ENCODE results near the gene MRPL9.
A peak's percentile ranks its signal among the peaks of the same experiment; 100 is the strongest.

Gene MRPL9

DNA sequence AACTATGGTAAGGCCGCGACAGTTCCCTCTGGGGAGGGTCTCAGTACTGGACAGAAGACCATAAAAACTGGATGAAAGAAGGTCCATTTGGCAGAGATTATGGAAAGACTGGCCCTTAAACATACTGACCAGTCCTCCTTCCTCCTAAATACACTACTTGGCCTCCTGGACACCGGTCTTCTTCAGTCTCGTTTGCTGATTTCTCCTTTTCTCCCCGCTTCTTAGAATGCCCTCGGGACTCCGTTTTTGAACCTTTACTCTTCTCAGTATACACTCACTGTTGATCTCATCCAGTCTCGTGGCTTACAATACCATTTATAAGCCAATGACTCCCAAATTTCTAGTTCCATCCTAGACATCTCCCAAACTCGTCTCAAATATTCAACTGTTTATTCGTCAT is 694 bp upstream of the MRPL9 start:
- Histone ChIP-seq H3K27ac (ENCODE audit: insufficient read depth in 1 of 2, low read depth in 1 of 2, low read length in 2 of 2, poor library complexity in 1 of 2, severe bottlenecking in 2 of 2) (peak overlapping the region; percentile 69 to 90), H3K4me3 (ENCODE audit: control insufficient read depth in 1 of 7, extremely low read depth in 1 of 7, insufficient read depth in 4 of 7, low read depth in 2 of 7, low read length in 6 of 7) (peak overlapping the region in 6 of 7 experiments; percentile 86 to 92 (median 88)), H3K9me3 (ENCODE audit: control extremely low read depth in 1 of 5, control insufficient read depth in 4 of 5, insufficient read depth in 2 of 5, low read depth in 1 of 5, low read length in 4 of 5) (no peaks in the 10 kb centered on the region), H3K36me3 (ENCODE audit: control insufficient read depth in 4 of 4, insufficient read depth in 4 of 4, low read length in 3 of 4) (peaks cover 5 to 30% (median 25%) of the 10 kb centered on the region in 4 experiments), H3K4me1 (ENCODE audit: control extremely low read depth in 1 of 4, control insufficient read depth in 4 of 4, insufficient read depth in 4 of 4, low read length in 3 of 4) (peaks cover 5 to 20% (median 16%) of the 10 kb centered on the region in 4 experiments), H3K27me3 (replicated peaks in 2 of 5; ENCODE audit: control insufficient read depth in 4 of 5, insufficient read depth in 5 of 5, low read length in 4 of 5) (no peaks in the 10 kb centered on the region)
- WGBS (ENCODE audit: insufficient coverage) = 73% methylated on average over 10 of the region's 10 CpGs
- POLR2A ChIA-PET = no interaction called here
- CTCF ChIA-PET = interaction anchor here (1.2 to 2.6 kb wide), 6 partner anchors 9 to 232 kb away, joined by 3 to 8 read pairs (median 4); partner anchors contain the start of gene TDRKH
- peak in 2 of 3 donors; percentile 2 for DNase-seq

DNA sequence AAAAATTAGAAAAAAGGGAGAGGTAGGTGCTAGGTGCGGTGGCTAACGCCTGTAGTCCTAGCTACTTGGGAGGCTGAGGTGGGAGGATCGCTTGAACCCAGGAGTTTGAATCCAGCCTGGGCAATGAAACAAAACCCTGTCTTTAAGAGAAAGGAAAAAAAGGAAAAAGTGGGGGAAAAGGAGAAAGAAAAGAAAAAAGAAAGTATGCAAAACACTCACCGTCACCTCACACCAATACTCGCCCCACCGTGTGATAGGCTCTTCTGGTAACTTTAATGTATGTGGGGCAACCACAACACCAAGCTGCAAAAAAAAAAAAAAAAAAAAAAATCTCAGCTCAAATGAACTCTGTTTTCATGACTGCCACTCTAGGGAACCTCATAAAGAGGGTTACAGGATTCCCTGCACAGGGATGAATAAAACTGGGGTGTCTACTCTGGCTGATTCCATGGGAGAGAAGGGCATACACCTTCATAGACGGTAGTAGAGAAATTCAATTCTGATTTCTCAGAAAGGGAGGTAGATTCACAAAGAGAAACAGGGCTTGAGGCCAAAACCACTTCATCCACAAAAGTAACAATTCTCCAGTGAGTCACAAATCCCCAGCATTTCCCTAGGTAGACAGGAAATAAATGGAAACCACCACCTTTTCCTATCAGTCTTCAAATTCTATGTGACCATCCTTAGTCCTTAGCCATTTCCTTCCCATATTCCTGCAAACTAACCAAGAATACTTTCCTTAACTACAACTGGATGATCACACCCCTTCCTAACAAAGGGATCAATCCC is 2.5 kb downstream of the MRPL9 start:
- Histone ChIP-seq H3K36me3 (ENCODE audit: control insufficient read depth in 4 of 4, insufficient read depth in 4 of 4, low read length in 3 of 4) (peaks cover 9 to 46% (median 29%) of the 10 kb centered on the region in 4 experiments), H3K27ac (ENCODE audit: insufficient read depth in 1 of 2, low read depth in 1 of 2, low read length in 2 of 2, poor library complexity in 1 of 2, severe bottlenecking in 2 of 2) (no peak overlapping the region), H3K27me3 (replicated peaks in 2 of 5; ENCODE audit: control insufficient read depth in 4 of 5, insufficient read depth in 5 of 5, low read length in 4 of 5) (no peaks in the 10 kb centered on the region), H3K9me3 (ENCODE audit: control extremely low read depth in 1 of 5, control insufficient read depth in 4 of 5, insufficient read depth in 2 of 5, low read depth in 1 of 5, low read length in 4 of 5) (no peaks in the 10 kb centered on the region), H3K4me3 (ENCODE audit: control insufficient read depth in 1 of 7, extremely low read depth in 1 of 7, insufficient read depth in 4 of 7, low read depth in 2 of 7, low read length in 6 of 7) (no peak overlapping the region), H3K4me1 (ENCODE audit: control extremely low read depth in 1 of 4, control insufficient read depth in 4 of 4, insufficient read depth in 4 of 4, low read length in 3 of 4) (peaks cover 5 to 20% (median 16%) of the 10 kb centered on the region in 4 experiments)
- ChIA-PET POLR2A (interaction anchor here (0.6 kb wide), 2 partner anchors 14 to 178 kb away, joined by 3 to 7 read pairs; no protein-coding TSS in a partner anchor), CTCF (interaction anchor here (1.3 kb wide), 1 partner anchor 33 kb away, joined by 4 read pairs; no protein-coding TSS in a partner anchor)
- 100% methylated on average over 5 of the region's 7 CpGs for WGBS (ENCODE audit: insufficient coverage)
- no peak for DNase-seq

GRCh38 chr1:151759241-151759640 is 4.1 kb downstream of the MRPL9 start:
- DNase-seq = no peak
- Histone ChIP-seq H3K27me3 (replicated peaks in 2 of 5; ENCODE audit: control insufficient read depth in 4 of 5, insufficient read depth in 5 of 5, low read length in 4 of 5) (no peaks in the 10 kb centered on the region), H3K27ac (ENCODE audit: insufficient read depth in 1 of 2, low read depth in 1 of 2, low read length in 2 of 2, poor library complexity in 1 of 2, severe bottlenecking in 2 of 2) (no peak overlapping the region), H3K4me3 (ENCODE audit: control insufficient read depth in 1 of 7, extremely low read depth in 1 of 7, insufficient read depth in 4 of 7, low read depth in 2 of 7, low read length in 6 of 7) (no peak overlapping the region), H3K4me1 (ENCODE audit: control extremely low read depth in 1 of 4, control insufficient read depth in 4 of 4, insufficient read depth in 4 of 4, low read length in 3 of 4) (peaks cover 5 to 19% (median 14%) of the 10 kb centered on the region in 4 experiments), H3K9me3 (ENCODE audit: control extremely low read depth in 1 of 5, control insufficient read depth in 4 of 5, insufficient read depth in 2 of 5, low read depth in 1 of 5, low read length in 4 of 5) (no peaks in the 10 kb centered on the region), H3K36me3 (ENCODE audit: control insufficient read depth in 4 of 4, insufficient read depth in 4 of 4, low read length in 3 of 4) (peaks cover 9 to 46% (median 29%) of the 10 kb centered on the region in 4 experiments)
- CTCF ChIA-PET = no interaction called here
- POLR2A ChIA-PET = interaction anchor here (0.6 kb wide), 1 partner anchor 420 kb away, joined by 8 read pairs; no protein-coding TSS in a partner anchor

DNA sequence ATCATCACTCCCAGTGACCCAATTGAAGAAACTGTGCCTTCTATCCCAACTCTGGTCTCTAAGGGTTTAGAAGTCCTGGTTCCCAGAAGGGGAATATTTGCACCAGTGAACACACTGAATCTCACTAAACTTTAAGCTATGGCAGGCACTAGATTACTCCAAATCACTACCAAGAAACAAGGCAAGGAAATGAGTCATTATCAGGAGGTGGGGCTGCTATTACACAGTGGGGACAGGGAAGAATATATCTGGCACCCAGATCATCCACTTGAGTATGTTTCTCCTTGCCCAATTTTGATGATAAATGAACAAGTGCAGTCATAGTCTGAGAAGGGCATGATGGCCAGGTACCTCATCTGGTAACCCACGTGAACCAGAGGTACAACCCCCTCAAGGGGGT is 7.0 kb downstream of the MRPL9 start:
- Histone ChIP-seq H3K27me3 (replicated peaks in 2 of 5; ENCODE audit: control insufficient read depth in 4 of 5, insufficient read depth in 5 of 5, low read length in 4 of 5) (no peaks in the 10 kb centered on the region), H3K27ac (ENCODE audit: insufficient read depth in 1 of 2, low read depth in 1 of 2, low read length in 2 of 2, poor library complexity in 1 of 2, severe bottlenecking in 2 of 2) (no peak overlapping the region), H3K36me3 (ENCODE audit: control insufficient read depth in 4 of 4, insufficient read depth in 4 of 4, low read length in 3 of 4) (peaks cover 9 to 37% (median 21%) of the 10 kb centered on the region in 4 experiments), H3K9me3 (ENCODE audit: control extremely low read depth in 1 of 5, control insufficient read depth in 4 of 5, insufficient read depth in 2 of 5, low read depth in 1 of 5, low read length in 4 of 5) (no peaks in the 10 kb centered on the region), H3K4me3 (ENCODE audit: control insufficient read depth in 1 of 7, extremely low read depth in 1 of 7, insufficient read depth in 4 of 7, low read depth in 2 of 7, low read length in 6 of 7) (no peak overlapping the region), H3K4me1 (ENCODE audit: control extremely low read depth in 1 of 4, control insufficient read depth in 4 of 4, insufficient read depth in 4 of 4, low read length in 3 of 4) (no peaks in the 10 kb centered on the region)
- ChIA-PET POLR2A (no interaction called here), CTCF (interaction anchor here (1.2 kb wide), 1 partner anchor 139 kb away, joined by 3 read pairs; no protein-coding TSS in a partner anchor)
- DNase-seq = no peak
- no CpG with 5 or more reads among the region's 1 CpG for WGBS (ENCODE audit: insufficient coverage)

GRCh38 chr1:151741516-151741915 is 21.8 kb downstream of the MRPL9 start:
- peaks cover 0 to 4% (median 2%) of the 10 kb centered on the region in 5 experiments for H3K27me3 ChIP-seq (replicated peaks in 2 of 5; ENCODE audit: control insufficient read depth in 4 of 5, insufficient read depth in 5 of 5, low read length in 4 of 5)
- no peak for DNase-seq
- POLR2A ChIA-PET = no interaction called here
- CTCF ChIA-PET = no interaction called here
- H3K4me1 ChIP-seq (ENCODE audit: control extremely low read depth in 1 of 4, control insufficient read depth in 4 of 4, insufficient read depth in 4 of 4, low read length in 3 of 4) = peaks cover 0 to 6% (median 0%) of the 10 kb centered on the region in 4 experiments
- no peaks in the 10 kb centered on the region for H3K36me3 ChIP-seq (ENCODE audit: control insufficient read depth in 4 of 4, insufficient read depth in 4 of 4, low read length in 3 of 4)
- H3K9me3 ChIP-seq (ENCODE audit: control extremely low read depth in 1 of 5, control insufficient read depth in 4 of 5, insufficient read depth in 2 of 5, low read depth in 1 of 5, low read length in 4 of 5) = peaks cover 0 to 15% (median 9%) of the 10 kb centered on the region in 5 experiments
- 100% methylated on average over 4 of the region's 4 CpGs for WGBS (ENCODE audit: insufficient coverage)
- H3K27ac ChIP-seq (ENCODE audit: insufficient read depth in 1 of 2, low read depth in 1 of 2, low read length in 2 of 2, poor library complexity in 1 of 2, severe bottlenecking in 2 of 2) = no peak overlapping the region
- H3K4me3 ChIP-seq (ENCODE audit: control insufficient read depth in 1 of 7, extremely low read depth in 1 of 7, insufficient read depth in 4 of 7, low read depth in 2 of 7, low read length in 6 of 7) = no peak overlapping the region

DNA sequence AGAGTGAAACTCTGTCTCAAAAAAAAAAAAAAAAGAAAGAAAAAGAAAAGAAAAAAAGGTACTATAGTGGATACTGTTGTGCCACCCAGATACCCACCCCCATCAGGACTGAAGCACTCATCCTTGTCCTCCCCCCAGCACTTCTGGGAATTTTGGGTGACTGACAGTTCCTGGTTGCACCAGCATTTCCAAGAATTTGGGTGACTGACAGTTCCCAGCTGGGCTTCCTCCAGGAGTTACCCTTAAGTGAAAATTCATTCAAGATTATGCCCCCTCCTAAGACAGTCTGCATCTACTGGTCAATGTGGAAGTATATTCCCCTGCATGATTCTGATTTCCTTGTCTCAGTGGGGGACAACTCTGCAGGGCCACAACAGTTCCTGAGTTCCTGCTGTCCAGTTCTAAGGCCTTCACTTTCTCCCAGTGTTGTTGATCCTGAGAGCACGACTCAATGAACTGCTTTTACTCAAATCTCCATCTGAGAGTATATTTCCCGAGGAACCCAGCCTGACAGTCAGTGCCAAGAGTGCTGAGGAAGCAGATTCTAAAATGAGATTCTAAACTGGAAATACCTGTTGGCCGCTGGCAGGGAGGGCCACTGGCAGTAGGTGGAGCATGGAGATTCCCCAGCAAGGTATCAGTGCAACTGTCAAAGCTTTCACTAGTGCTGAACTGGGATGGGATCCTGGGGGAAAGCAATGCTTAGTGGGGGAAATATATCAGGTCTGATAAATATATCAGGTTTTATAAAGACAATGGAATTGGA is 23.5 kb downstream of the MRPL9 start:
- 74% methylated on average over 2 of the region's 3 CpGs for WGBS (ENCODE audit: insufficient coverage)
- Histone ChIP-seq H3K9me3 (ENCODE audit: control extremely low read depth in 1 of 5, control insufficient read depth in 4 of 5, insufficient read depth in 2 of 5, low read depth in 1 of 5, low read length in 4 of 5) (peaks cover 0 to 15% (median 9%) of the 10 kb centered on the region in 5 experiments), H3K4me1 (ENCODE audit: control extremely low read depth in 1 of 4, control insufficient read depth in 4 of 4, insufficient read depth in 4 of 4, low read length in 3 of 4) (peaks cover 0 to 6% (median 0%) of the 10 kb centered on the region in 4 experiments), H3K4me3 (ENCODE audit: control insufficient read depth in 1 of 7, extremely low read depth in 1 of 7, insufficient read depth in 4 of 7, low read depth in 2 of 7, low read length in 6 of 7) (no peak overlapping the region), H3K27ac (ENCODE audit: insufficient read depth in 1 of 2, low read depth in 1 of 2, low read length in 2 of 2, poor library complexity in 1 of 2, severe bottlenecking in 2 of 2) (no peak overlapping the region), H3K27me3 (replicated peaks in 2 of 5; ENCODE audit: control insufficient read depth in 4 of 5, insufficient read depth in 5 of 5, low read length in 4 of 5) (peaks cover 0 to 3% (median 0%) of the 10 kb centered on the region in 5 experiments), H3K36me3 (ENCODE audit: control insufficient read depth in 4 of 4, insufficient read depth in 4 of 4, low read length in 3 of 4) (no peaks in the 10 kb centered on the region)
- no peak for DNase-seq
- ChIA-PET POLR2A (no interaction called here), CTCF (interaction anchor here (2.6 kb wide), 1 partner anchor 22 kb away, joined by 5 read pairs; no protein-coding TSS in a partner anchor)

Data from common myeloid progenitor, CD34-positive (primary cell).